HG02970 (cell line): ENCODE results near the gene WWOX.

Source experiments
- ATAC-seq: cut with Tn5 transposase; IDR thresholded peaks from one replicate; pipeline ENCODE4 v1.9.1; 2021; ENCODE audit warnings: mild to moderate bottlenecking, moderate library complexity, moderate number of reproducible peaks; ENCODE audit not compliant: unreplicated experiment, low FRiP score

The WWOX gene

GRCh38 chr16:78324649-78325285 lies 225.3 kb downstream of the WWOX start:
- ATAC-seq, result no peak

- ATAC-seq, result no peak
These were observed 226.3 kb downstream of the WWOX start for GRCh38 chr16:78325468-78326352.

- no peak for ATAC-seq
These were observed 227.3 kb downstream of the WWOX start for GRCh38 chr16:78326731-78327130.

- ATAC-seq, result no peak
These were observed 232.3 kb downstream of the WWOX start for GRCh38 chr16:78331731-78332130.

- no peak for ATAC-seq
These were observed 234.4 kb downstream of the WWOX start for GRCh38 chr16:78333808-78334207.

GRCh38 chr16:78340590-78340989 lies 241.1 kb downstream of the WWOX start:
- ATAC-seq, result no peak

- no peak for ATAC-seq
These were observed 248.6 kb downstream of the WWOX start for GRCh38 chr16:78348068-78348467.

- no peak for ATAC-seq
These were observed 249.4 kb downstream of the WWOX start for GRCh38 chr16:78348886-78349285.

- ATAC-seq, result no peak
These were observed 252.7 kb downstream of the WWOX start for GRCh38 chr16:78352184-78352583.

GRCh38 chr16:78353640-78354275 lies 254.3 kb downstream of the WWOX start:
- no peak for ATAC-seq

- no peak for ATAC-seq
These were observed 263.2 kb downstream of the WWOX start for GRCh38 chr16:78362524-78363135.

GRCh38 chr16:78363843-78364555 lies 264.5 kb downstream of the WWOX start:
- ATAC-seq, result no peak

- no peak for ATAC-seq
These were observed 265.1 kb downstream of the WWOX start for GRCh38 chr16:78364556-78364880.

GRCh38 chr16:78365366-78365765 lies 265.9 kb downstream of the WWOX start:
- no peak for ATAC-seq

- no peak for ATAC-seq
These were observed 269.0 kb downstream of the WWOX start for GRCh38 chr16:78368121-78369102.

- ATAC-seq, result no peak
These were observed 272.8 kb downstream of the WWOX start for GRCh38 chr16:78372277-78372676.

GRCh38 chr16:78375055-78375679 lies 275.7 kb downstream of the WWOX start:
- no peak for ATAC-seq

GRCh38 chr16:78376452-78376851 lies 277.0 kb downstream of the WWOX start:
- ATAC-seq, result no peak

GRCh38 chr16:78377312-78377711 lies 277.9 kb downstream of the WWOX start:
- ATAC-seq, result no peak
